HepG2 (cell line): Measurements from ENCODE around the gene SESN2. TPM values are rescaled to one million over a fixed set of nuclear protein-coding genes. Genes with fewer than 3 reads are reported as not detected.
A peak's percentile ranks its signal among the peaks of the same experiment; 100 is the strongest.

Source experiments
- BATF2 ChIP-seq: sonication (generic); formaldehyde crosslinking; IDR thresholded peaks from 2 replicates; pipeline ENCODE4 v1.8.0; 2022; ENCODE audit warnings: mild to moderate bottlenecking, missing genetic modification reagents, moderate library complexity
- GLI4 ChIP-seq: sonication (generic); formaldehyde crosslinking; IDR thresholded peaks from 2 replicates; pipeline ENCODE4 v1.5.1; 2020; ENCODE audit warnings: missing genetic modification reagents, mild to moderate bottlenecking, moderate library complexity, borderline replicate concordance
- HIVEP1 ChIP-seq: sonication (generic); formaldehyde crosslinking; IDR thresholded peaks from 2 replicates; pipeline ENCODE4 v1.4.0; 2020; ENCODE audit warnings: mild to moderate bottlenecking, missing genetic modification reagents
- HOXA7 ChIP-seq: sonication (generic); formaldehyde crosslinking; IDR thresholded peaks from 2 replicates; pipeline ENCODE4 v1.8.1; 2022; ENCODE audit warnings: mild to moderate bottlenecking, missing genetic modification reagents, moderate library complexity
- NFYB ChIP-seq: sonication (generic); formaldehyde crosslinking; IDR thresholded peaks from 2 replicates; pipeline ENCODE4 v1.4.0; 2020; ENCODE audit warnings: missing genetic modification reagents
- PHF8 ChIP-seq: sonication (generic); formaldehyde crosslinking; IDR thresholded peaks from 2 replicates; pipeline ENCODE4 v1.5.0; 2020; ENCODE audit warnings: missing genetic modification reagents
- PREB ChIP-seq: sonication (generic); formaldehyde crosslinking; IDR thresholded peaks from 2 replicates; pipeline ENCODE4 v1.4.0; 2020; ENCODE audit warnings: missing genetic modification reagents
- REST ChIP-seq, 2 experiments: IDR thresholded peaks; 2 replicates each; pipeline ENCODE4 v1.6.1; 2011 to 2012; ENCODE audit warnings: low read length in 2 of 2, borderline replicate concordance in 1 of 2, low read depth in 1 of 2, mild to moderate bottlenecking in 1 of 2, moderate library complexity in 1 of 2
- TCF7L2 ChIP-seq: IDR thresholded peaks from 2 replicates; pipeline ENCODE4 v1.6.1; 2011; ENCODE audit warnings: mild to moderate bottlenecking, low read depth, low read length, moderate library complexity
- THAP8 ChIP-seq: sonication (generic); formaldehyde crosslinking; IDR thresholded peaks from 2 replicates; pipeline ENCODE4 v1.5.1; 2020; ENCODE audit warnings: missing genetic modification reagents, mild to moderate bottlenecking, borderline replicate concordance
- ZNF619 ChIP-seq: sonication (generic); formaldehyde crosslinking; IDR thresholded peaks from 2 replicates; pipeline ENCODE4 v1.4.0; 2020; ENCODE audit warnings: mild to moderate bottlenecking, missing genetic modification reagents
- ZNF747 ChIP-seq: sonication (generic); formaldehyde crosslinking; IDR thresholded peaks from 2 replicates; pipeline ENCODE4 v1.8.1; 2023; ENCODE audit warnings: missing genetic modification reagents, mild to moderate bottlenecking, borderline replicate concordance
- polyA plus RNA-seq, 8 experiments: library from polyadenylated mRNA; depleted of rRNA in 3 of 8; stranded (reverse) in 7 of 8; unstranded in 1 of 8; fragments of >200 nt; fragmentation: Illumina TruSeq in 4 of 8; extraction: Trizol in 4 of 8; gene quantifications; 2 replicates each; pipeline versions ENCODE4 v1.2.1 to v1.2.3, GENCODE V29; 2011 to 2016; ENCODE audit warnings: low read depth in 4 of 8, missing spikeins in 1 of 8, mixed read lengths in 1 of 8; ENCODE audit not compliant: insufficient read depth in 1 of 8
- total RNA-seq, 5 experiments: library from RNA; depleted of rRNA; stranded (reverse); fragments of >200 nt; fragmentation: Illumina TruSeq; extraction: Trizol; gene quantifications; 2 replicates each; pipeline ENCODE4 v1.2.3, GENCODE V29; 2016; ENCODE audit warnings: low read depth in 1 of 5
- TF ChIP-seq, protein P1 (sequence below): sonication (generic); formaldehyde crosslinking; IDR thresholded peaks from 2 replicates; pipeline ENCODE4 v1.5.0; 2020; ENCODE audit warnings: mild to moderate bottlenecking, missing genetic modification reagents, borderline replicate concordance
- TF ChIP-seq, protein P2 (sequence below): sonication (generic); formaldehyde crosslinking; IDR thresholded peaks from 2 replicates; pipeline ENCODE4 v1.8.1; 2023; ENCODE audit warnings: mild to moderate bottlenecking, missing genetic modification reagents
- TF ChIP-seq, protein P3 (sequence below): sonication (generic); formaldehyde crosslinking; IDR thresholded peaks from 2 replicates; pipeline ENCODE4 v1.4.0; 2020; ENCODE audit warnings: mild to moderate bottlenecking, missing genetic modification reagents

SESN2 gene
- total and polyA plus RNA-seq, 2 of the 13 experiments (the other 11 are each of a cell fraction or from before 2014, with no cell fraction given) = 13.2 to 19.1 TPM

GRCh38 chr1:28232558-28233263, 26.6 kb upstream of the SESN2 start, which contains the start of gene DNAJC8 (continued):
- peak; percentile 84; the same call in 1 of the 2 replicates for TF ChIP-seq GLI4 (CRISPR knock-in tag)
- no peak for TF ChIP-seq PREB (CRISPR knock-in tag)
- TF ChIP-seq PHF8 = peak; percentile 77
- TF ChIP-seq, protein P1, sequence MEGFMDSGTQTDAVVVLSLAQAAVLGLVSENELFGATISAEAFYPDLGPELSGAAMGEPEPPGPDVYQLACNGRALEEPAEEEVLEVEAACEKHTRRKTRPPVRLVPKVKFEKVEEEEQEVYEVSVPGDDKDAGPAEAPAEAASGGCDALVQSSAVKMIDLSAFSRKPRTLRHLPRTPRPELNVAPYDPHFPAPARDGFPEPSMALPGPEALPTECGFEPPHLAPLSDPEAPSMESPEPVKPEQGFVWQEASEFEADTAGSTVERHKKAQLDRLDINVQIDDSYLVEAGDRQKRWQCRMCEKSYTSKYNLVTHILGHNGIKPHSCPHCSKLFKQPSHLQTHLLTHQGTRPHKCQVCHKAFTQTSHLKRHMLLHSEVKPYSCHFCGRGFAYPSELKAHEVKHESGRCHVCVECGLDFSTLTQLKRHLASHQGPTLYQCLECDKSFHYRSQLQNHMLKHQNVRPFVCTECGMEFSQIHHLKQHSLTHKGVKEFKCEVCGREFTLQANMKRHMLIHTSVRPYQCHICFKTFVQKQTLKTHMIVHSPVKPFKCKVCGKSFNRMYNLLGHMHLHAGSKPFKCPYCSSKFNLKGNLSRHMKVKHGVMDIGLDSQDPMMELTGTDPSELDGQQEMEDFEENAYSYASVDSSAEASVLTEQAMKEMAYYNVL = no peak
- TF ChIP-seq HIVEP1 (CRISPR knock-in tag) = no peak
- no peak for TF ChIP-seq ZNF747
- TF ChIP-seq REST (IDR thresholded peaks at IDR 0.05; ENCODE audit: borderline replicate concordance in 1 of 2, low read depth in 1 of 2, low read length in 2 of 2) = no peak
- TF ChIP-seq NFYB (CRISPR knock-in tag) = peak; percentile 52
- no peak for TF ChIP-seq TCF7L2
- TF ChIP-seq THAP8 (CRISPR knock-in tag) = no peak
- TF ChIP-seq, protein P2, sequence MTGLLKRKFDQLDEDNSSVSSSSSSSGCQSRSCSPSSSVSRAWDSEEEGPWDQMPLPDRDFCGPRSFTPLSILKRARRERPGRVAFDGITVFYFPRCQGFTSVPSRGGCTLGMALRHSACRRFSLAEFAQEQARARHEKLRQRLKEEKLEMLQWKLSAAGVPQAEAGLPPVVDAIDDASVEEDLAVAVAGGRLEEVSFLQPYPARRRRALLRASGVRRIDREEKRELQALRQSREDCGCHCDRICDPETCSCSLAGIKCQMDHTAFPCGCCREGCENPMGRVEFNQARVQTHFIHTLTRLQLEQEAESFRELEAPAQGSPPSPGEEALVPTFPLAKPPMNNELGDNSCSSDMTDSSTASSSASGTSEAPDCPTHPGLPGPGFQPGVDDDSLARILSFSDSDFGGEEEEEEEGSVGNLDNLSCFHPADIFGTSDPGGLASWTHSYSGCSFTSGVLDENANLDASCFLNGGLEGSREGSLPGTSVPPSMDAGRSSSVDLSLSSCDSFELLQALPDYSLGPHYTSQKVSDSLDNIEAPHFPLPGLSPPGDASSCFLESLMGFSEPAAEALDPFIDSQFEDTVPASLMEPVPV (CRISPR knock-in tag) = no peak
- TF ChIP-seq, protein P3, sequence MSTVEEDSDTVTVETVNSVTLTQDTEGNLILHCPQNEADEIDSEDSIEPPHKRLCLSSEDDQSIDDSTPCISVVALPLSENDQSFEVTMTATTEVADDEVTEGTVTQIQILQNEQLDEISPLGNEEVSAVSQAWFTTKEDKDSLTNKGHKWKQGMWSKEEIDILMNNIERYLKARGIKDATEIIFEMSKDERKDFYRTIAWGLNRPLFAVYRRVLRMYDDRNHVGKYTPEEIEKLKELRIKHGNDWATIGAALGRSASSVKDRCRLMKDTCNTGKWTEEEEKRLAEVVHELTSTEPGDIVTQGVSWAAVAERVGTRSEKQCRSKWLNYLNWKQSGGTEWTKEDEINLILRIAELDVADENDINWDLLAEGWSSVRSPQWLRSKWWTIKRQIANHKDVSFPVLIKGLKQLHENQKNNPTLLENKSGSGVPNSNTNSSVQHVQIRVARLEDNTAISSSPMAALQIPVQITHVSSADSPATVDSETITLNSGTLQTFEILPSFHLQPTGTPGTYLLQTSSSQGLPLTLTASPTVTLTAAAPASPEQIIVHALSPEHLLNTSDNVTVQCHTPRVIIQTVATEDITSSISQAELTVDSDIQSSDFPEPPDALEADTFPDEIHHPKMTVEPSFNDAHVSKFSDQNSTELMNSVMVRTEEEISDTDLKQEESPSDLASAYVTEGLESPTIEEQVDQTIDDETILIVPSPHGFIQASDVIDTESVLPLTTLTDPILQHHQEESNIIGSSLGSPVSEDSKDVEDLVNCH (CRISPR knock-in tag) = no peak
- TF ChIP-seq HOXA7 = no peak
- TF ChIP-seq ZNF619 (CRISPR knock-in tag) = no peak
- no peak for TF ChIP-seq BATF2 (CRISPR knock-in tag)
